HG02943 (cell line): ENCODE data around the gene GGA1.

ENCODE experiments used
- ATAC-seq: cut with Tn5 transposase; IDR thresholded peaks from one replicate; pipeline ENCODE4 v1.9.1; 2021; ENCODE audit warnings: mild to moderate bottlenecking, low read depth, moderate library complexity; ENCODE audit not compliant: unreplicated experiment

GGA1 gene

DNA sequence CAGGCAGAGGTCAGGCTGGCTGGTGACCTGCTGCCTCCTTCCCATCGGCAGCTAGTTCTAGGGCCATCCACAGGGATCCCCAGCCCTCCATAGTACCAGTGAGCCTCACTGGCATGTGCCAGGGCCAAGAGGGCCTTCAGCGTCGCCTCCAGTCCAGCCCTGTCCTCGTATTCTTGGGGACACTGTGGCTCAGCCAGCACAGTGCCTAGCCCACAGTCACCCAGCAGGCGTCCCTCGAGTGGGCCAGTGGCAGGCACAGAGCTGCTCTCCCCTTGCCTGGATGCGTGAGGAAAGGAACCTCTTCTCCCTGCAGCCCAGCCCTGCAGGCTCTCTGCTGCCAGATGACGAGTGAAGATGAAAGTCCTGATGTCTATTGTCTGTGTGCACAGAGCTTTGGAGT, 20.2 kb downstream of the GGA1 start:
- ATAC-seq: no peak

DNA sequence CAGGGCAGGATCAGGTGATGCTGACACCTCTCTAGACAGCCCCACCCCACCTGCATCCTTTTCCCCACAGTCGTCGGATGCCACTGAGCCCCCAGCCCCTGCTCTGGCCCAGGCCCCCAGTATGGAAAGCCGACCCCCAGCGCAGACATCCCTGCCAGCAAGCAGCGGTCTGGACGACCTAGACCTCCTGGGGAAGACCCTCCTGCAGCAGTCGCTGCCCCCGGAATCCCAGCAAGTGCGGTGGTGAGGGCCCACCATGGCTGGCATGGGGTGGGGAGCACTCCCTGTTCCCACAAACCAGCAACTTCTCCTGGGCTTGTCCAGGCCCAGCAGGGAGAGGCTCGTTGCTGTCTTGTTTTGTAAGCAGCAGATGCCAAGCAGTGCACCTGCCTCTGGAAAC, 21.3 kb downstream of the GGA1 start:
- ATAC-seq: no peak

DNA sequence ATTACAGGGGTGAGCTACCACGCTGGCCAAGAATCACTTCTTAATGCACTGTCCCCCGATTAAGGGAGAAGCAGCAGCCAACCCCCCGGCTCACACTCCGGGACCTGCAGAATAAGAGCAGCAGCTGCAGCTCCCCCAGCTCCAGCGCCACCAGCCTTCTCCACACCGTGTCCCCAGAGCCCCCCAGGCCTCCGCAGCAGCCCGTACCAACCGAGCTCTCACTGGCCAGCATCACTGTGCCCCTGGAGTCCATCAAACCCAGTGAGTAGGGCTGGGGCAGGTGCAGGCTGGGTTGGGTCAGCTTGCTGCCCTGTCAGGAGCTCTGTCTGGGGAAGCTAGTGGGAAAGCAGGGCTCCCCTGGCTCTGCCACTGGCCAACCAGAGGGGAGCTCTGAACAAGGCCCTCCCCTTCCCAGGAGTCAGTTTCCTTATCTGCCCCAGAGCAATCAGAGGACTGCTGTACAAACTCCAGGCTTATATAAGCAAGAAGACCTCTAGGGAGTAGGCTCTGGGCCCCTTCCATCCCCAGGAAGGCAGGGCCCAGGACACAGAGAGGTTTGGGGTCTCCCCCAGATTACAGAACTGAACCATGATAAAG, 22.3 kb downstream of the GGA1 start:
- no peak for ATAC-seq

DNA sequence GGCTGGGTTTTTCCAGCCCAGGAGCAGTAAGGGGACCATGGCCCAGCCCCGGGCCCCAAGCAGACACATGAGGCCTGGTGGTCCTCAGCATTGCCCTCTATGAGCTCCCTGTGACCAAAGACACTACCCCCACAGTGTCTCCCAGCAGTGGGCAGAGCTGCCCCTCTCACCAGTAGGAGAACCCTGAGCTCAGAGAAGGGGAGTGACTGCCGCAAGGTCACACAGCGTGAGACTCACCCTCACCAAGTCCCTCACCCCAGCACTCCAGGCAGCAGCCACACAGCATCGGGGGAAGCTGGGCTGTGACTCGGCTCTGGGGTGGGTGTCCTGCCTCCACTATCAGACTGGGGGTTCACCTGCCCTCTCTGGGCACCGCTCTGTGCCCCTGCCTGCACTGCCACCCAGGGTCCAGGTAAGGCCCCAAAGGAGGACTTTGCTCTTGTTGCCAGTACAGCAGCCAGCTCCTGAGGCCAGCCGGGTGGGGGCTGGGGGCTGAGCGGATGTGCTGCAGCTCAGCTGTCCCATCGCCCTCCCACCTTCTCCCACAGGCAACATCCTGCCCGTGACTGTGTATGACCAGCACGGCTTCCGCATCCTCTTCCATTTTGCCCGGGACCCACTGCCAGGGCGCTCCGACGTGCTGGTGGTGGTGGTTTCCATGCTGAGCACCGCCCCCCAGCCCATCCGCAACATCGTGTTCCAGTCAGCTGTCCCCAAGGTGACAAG, 23.0 kb downstream of the GGA1 start:
- no peak for ATAC-seq

GRCh38 chr22:37632174-37633088, 23.8 kb downstream of the GGA1 start:
- peak; percentile 14 for ATAC-seq

- peak; percentile 47 for ATAC-seq
Measured at GRCh38 chr22:37633089-37633624, 24.5 kb downstream of the GGA1 start.

DNA sequence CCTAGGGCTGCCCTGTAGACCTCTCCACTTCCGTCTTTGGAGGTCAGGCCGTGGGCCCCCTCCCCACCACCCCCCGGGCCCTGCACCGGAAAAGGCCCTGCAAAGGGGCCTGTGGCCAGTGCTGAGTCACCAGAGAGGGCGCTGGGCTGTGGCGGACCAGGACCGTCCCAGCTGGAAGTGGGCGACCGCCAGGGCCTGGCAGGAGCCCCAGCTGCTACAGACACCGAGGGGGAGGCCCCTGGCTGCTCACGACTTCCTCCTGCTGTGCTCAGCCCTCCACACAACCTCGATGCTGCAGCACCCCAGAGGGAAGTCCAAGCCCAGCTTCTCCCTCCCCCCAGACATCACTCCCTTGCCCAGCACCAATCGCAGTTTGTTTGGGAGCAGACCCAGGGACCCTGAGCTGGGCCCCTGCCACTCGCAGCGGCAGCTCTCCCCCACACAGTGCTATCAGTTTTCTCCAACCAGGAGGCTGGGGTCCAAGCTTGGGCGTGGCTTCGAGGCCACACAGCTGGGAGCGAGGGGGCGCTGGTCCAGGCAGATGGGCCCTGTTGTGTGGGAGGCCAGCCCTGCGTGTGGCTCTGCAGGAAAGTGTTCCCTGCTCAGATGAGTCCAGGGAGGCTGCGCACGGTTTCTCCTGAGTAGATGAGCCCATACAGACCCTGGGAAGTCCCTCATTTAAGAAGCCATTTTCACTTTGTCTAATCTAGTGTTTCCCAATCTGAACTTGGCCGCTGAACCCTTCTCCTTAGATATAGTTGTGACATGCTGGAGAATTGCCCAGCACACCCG, 25.2 kb downstream of the GGA1 start:
- ATAC-seq: peak; percentile 44

DNA sequence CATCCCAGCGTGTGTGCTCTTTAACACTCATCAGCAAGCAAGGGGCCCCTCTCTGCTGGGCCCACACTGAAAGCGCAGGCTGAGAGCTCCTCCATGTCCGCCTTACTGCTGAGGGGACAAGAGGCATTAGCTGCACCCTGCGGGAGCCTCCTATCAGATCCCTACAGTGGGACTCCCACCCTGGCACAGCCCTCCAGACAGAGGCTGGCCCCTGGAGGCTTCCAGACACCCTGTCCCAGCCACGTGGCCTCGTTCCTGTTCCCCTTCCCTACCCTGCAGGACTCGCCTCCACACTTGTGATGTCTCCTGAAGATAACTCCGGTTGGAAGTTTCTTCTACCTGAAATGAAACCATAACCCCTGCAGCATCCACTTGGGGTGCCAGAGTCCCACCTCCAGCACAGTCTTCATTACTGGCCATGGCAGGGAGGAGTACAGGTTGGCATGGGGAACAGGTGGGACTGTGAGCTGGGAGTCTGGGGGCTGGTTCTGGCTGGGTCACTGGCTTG, 25.8 kb downstream of the GGA1 start:
- no peak for ATAC-seq

DNA sequence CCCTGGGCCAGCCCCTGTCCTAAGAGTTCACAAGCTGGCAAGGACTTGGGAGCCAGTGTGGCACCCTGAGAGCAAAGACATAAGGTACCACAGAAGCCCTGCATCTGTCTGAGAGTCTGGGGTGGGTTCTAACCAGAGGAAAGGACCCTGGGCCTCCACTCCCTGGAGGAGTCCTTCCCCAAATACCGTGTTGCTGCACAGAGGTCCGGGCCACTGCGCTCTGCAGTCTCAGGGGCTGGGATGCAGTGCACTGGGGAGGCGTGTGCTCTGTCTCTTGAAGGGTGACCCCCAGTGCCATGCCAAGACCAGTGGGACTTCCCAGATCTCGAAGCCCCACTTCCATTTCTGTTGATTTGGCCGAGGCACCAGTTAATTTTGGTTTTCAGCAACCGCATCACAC, 26.5 kb downstream of the GGA1 start:
- ATAC-seq: no peak

GRCh38 chr22:37636186-37636948, 27.7 kb downstream of the GGA1 start:
- no peak for ATAC-seq

GRCh38 chr22:37636949-37637273, 28.3 kb downstream of the GGA1 start:
- ATAC-seq: no peak

GRCh38 chr22:37638391-37639069, 29.9 kb downstream of the GGA1 start:
- no peak for ATAC-seq

DNA sequence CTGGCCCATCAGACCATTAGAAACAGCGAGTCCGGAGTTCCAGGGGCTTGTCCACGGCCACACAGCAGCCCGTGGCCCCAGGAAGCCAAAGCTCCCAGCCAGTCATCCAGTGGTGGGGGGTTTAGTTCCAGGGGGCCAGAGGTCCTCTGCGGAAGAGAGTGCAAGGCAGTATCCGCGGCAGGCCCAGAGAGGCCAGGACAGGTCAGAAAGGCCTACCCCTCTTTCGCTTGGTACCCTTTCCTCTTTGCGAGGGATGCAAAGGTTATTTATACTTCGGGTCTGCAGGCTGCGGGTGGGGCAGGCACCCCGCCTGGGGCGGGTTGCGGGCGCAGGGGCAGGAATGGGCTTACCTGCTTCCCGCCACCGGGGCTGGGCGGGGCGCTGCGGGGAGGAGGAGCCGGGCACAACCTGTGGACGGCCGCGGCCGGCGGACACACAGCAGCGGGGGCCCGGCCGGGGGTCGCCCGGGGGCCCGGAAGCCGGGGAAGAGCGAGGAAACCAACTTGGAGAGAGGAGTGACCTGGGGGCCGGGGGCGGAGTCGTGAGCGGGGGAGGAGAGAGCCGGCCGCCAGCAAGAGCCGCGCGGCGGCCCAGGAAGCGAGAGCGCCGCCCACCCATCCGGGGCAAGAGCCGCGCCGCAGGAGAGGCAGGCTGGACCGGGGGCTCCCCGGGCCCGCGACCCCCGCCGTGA, 30.6 kb downstream of the GGA1 start, which contains the start of gene SH3BP1:
Gene SH3BP1 (plus strand): TSS at position 600 of the 691 bp plus-strand sequence. CDS start 119 bp downstream, outside the sequence.
- ATAC-seq: no peak

DNA sequence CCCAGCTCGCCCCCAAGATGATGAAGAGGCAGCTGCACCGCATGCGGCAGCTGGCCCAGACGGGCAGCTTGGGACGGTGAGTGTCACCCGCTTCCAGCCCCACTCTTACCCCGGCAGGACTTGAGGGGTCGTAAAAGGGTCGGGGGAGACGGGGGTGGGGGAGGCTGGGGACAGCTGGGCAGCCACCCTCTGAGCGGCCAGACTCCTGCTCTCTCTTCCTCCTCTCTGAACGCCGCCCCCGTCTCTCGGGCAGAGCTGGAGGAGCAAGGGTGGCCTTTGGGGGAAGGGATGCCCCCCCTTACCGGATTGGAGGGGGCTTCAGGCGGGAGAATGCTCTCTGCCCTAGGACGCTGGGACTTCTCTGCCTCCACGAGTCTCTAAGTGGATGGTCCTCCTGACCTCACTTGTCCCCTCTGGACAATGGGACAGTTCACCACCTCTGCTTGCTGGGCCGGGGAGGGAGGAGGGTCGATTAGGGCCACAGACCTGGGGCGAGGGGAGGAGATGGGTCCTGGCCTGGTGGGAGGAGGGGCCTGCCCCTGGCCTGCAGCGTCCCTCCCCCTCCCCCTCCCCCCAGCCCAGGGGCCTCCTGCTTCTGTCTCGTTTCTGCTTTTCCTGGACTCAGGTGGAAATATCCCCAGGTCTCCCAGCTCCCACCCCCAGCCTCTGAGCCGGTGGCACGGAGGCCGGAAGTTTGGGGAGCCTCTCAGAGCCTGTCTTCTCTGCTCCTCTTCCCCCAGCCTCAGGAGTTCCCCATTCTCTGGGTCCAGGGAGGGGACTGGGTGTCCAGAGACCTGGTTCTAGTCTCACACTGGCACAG, 31.3 kb downstream of the GGA1 start:
- no peak for ATAC-seq

DNA sequence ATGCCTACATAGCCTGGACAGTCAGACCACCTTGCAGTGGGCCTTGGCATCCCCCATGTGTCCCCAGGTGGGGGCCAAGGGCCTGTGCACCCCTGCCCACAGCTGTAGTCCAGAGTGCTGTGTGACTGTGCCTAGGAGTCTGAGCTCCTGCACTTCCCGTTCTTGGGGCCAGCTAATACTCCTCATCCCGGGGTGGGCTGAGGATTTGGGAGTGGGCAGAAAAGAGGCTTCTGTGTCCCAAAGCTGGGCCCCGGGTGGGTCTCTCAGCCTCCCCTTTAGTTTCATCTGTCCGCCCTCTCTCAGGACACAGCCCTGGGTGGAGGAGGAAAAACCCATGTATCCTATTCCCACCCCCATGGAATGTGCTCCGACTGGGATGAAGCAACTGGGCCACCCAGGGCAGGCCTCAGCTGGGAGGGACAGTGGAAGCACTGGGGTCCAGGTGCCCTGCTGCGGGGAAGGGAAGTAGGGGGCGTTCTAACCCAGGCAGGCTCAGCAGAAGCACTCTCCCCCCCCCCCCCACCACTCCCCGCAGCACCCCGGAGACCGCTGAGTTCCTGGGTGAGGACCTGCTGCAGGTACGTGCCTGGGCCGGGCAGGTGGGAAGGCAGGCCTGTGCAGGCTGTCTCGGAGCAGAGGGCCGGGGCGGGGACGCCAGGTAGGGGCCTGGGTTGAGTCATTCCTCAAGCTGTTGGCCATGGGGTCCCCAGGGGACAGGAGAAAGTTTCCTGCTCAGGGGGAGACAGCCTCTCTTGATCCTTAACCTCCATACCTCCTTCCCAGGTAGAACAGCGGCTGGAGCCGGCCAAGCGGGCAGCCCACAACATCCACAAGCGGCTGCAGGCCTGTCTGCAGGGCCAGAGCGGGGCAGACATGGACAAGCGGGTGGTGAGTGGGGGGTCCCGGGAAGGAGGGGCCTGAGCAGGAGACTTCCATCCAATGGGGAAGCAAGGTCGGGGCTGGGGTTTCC, 32.2 kb downstream of the GGA1 start:
- no peak for ATAC-seq

DNA sequence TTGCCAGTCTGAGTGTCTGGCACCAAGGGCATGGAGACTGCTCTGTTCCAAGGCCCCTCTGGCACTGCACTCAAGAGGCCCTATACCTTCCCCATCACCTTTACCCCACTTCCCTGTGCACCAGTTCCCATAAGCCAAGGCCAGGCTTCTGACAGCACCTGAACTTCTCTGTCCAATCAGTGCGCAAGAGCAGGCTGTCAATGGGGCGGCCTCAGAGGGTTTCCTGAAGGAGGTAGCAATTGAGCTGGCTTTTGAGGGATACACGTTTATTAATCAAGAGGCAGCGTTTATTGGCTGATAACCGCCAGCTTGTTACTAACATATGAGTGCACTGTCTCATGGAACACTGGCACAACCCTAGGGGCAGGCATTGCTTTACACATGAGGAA, 32.9 kb downstream of the GGA1 start:
- ATAC-seq: no peak
